WI38 (cell line): ENCODE measurements around the gene PRDM12.
A peak's percentile ranks its signal among the peaks of the same experiment; 100 is the strongest.

Experiments used
- H3K4me3 ChIP-seq: 2 replicates; pipeline ENCODE4 v1.5.1; 2011; ENCODE audit warnings: low read depth, mild to moderate bottlenecking, control low read depth, low read length
- CTCF ChIP-seq: IDR thresholded peaks from 2 replicates; pipeline ENCODE4 v1.5.1; 2012; ENCODE audit warnings: low read depth, mild to moderate bottlenecking, control low read depth, low read length

The PRDM12 gene

GRCh38 chr9:130651752-130652151 lies 12.6 kb upstream of the PRDM12 start:
- no peak for TF ChIP-seq CTCF
- no peak overlapping the region for H3K4me3 ChIP-seq

- H3K4me3 ChIP-seq: no peak overlapping the region
- no peak for TF ChIP-seq CTCF
These were observed 9.5 kb upstream of the PRDM12 start for GRCh38 chr9:130654879-130655278.

- TF ChIP-seq CTCF: no peak
- no peak overlapping the region for H3K4me3 ChIP-seq
These were observed 5.3 kb upstream of the PRDM12 start for GRCh38 chr9:130658893-130659698.

GRCh38 chr9:130659699-130660248 lies 4.6 kb upstream of the PRDM12 start:
- TF ChIP-seq CTCF: no peak
- no peak overlapping the region for H3K4me3 ChIP-seq

- no peak overlapping the region for H3K4me3 ChIP-seq
- TF ChIP-seq CTCF: no peak
These were observed 4.1 kb upstream of the PRDM12 start for GRCh38 chr9:130660326-130660682.

GRCh38 chr9:130660683-130661450 lies 3.5 kb upstream of the PRDM12 start:
- 0 out of 2 replicates have a peak overlapping the region, but pooled peaks have one; percentile 5 for H3K4me3 ChIP-seq
- TF ChIP-seq CTCF: no peak
